Keratinocyte (primary cell): ENCODE measurements around the gene GNG13. TPM values are rescaled to one million over a fixed set of nuclear protein-coding genes. Genes with fewer than 3 reads are reported as not detected.

Experiments
- DNase-seq: peaks from one replicate; pipeline ENCODE4 v3.0.0-alpha.2; 2011; ENCODE audit warnings: low read depth, missing footprints, low spot score
- FAIRE-seq: peaks from 2 replicates; lab custom pipeline; 2011; peaks lifted over from hg19 to GRCh38; lab: Jason Lieb, UNC
- H2AFZ ChIP-seq: 2 replicates; pipeline ENCODE4 v1.6.0; 2012; ENCODE audit warnings: low read length, control low read depth, inconsistent platforms; ENCODE audit not compliant: control insufficient read depth
- H3K27ac ChIP-seq: 2 replicates; pipeline ENCODE4 v1.5.1; 2011; ENCODE audit warnings: low read length; ENCODE audit not compliant: control insufficient read depth, insufficient read depth
- H3K27me3 ChIP-seq: 3 replicates; pipeline ENCODE4 v1.6.0; 2011; ENCODE audit warnings: low read length; ENCODE audit not compliant: control insufficient read depth, insufficient read depth; ENCODE audit errors: extremely low read depth
- H3K36me3 ChIP-seq, 2 experiments: 2 replicates in 1 of 2; 3 replicates in 1 of 2; pipeline ENCODE4 v1.5.1; 2011; ENCODE audit warnings: low read length in 2 of 2, mild to moderate bottlenecking in 1 of 2; ENCODE audit not compliant: control insufficient read depth in 2 of 2, insufficient read depth in 2 of 2; ENCODE audit errors: extremely low read depth in 1 of 2
- H3K4me1 ChIP-seq: 3 replicates; pipeline ENCODE4 v1.5.1; 2011; ENCODE audit warnings: low read length; ENCODE audit not compliant: control insufficient read depth, insufficient read depth; ENCODE audit errors: extremely low read depth
- H3K4me2 ChIP-seq: 3 replicates; pipeline ENCODE4 v1.6.0; 2011; ENCODE audit warnings: low read depth, low read length; ENCODE audit not compliant: control insufficient read depth, insufficient read depth; ENCODE audit errors: extremely low read depth
- H3K4me3 ChIP-seq, 3 experiments: fragments of 200-600 bp in 1 of 3; sonication (generic) in 1 of 3; 2 replicates in 2 of 3; 3 replicates in 1 of 3; pipeline ENCODE4 v1.5.1; 2011 to 2016; ENCODE audit warnings: low read length in 3 of 3, mild to moderate bottlenecking in 3 of 3, control low read depth in 2 of 3, inconsistent platforms in 1 of 3, low read depth in 1 of 3, mixed read lengths in 1 of 3, mixed run types in 1 of 3, moderate library complexity in 1 of 3; ENCODE audit not compliant: control insufficient read depth in 2 of 3, insufficient read depth in 2 of 3; ENCODE audit errors: extremely low read depth in 1 of 3
- H3K79me2 ChIP-seq: 2 replicates; pipeline ENCODE4 v1.6.0; 2012; ENCODE audit warnings: low read length; ENCODE audit not compliant: control insufficient read depth, insufficient read depth
- H3K9ac ChIP-seq: 3 replicates; pipeline ENCODE4 v1.6.0; 2011; ENCODE audit warnings: low read length; ENCODE audit not compliant: control insufficient read depth, insufficient read depth; ENCODE audit errors: extremely low read depth
- H3K9me1 ChIP-seq: 3 replicates; pipeline ENCODE4 v1.6.0; 2011; ENCODE audit warnings: low read length; ENCODE audit not compliant: control insufficient read depth, insufficient read depth; ENCODE audit errors: extremely low read depth
- H3K9me3 ChIP-seq: 2 replicates; pipeline ENCODE4 v1.5.1; 2012; ENCODE audit warnings: low read depth, low read length; ENCODE audit not compliant: control insufficient read depth
- H4K20me1 ChIP-seq: 3 replicates; pipeline ENCODE4 v1.6.0; 2011; ENCODE audit warnings: low read length; ENCODE audit not compliant: control insufficient read depth, insufficient read depth; ENCODE audit errors: extremely low read depth
- CTCF ChIP-seq, 3 experiments: IDR thresholded peaks in 1 of 3; conservative IDR thresholded peaks in 1 of 3; optimal IDR thresholded peaks in 1 of 3; 2 replicates in 2 of 3; 3 replicates in 1 of 3; pipeline versions ENCODE3 to v1.5.1; 2011; ENCODE audit warnings: low read length in 3 of 3, mild to moderate bottlenecking in 3 of 3, moderate library complexity in 2 of 3, control low read depth in 1 of 3, inconsistent platforms in 1 of 3; ENCODE audit not compliant: insufficient read depth in 2 of 3; ENCODE audit errors: extremely low read depth in 1 of 3
- EZH2 ChIP-seq: IDR thresholded peaks from one replicate; pipeline ENCODE4 v1.6.1; 2012; ENCODE audit warnings: inconsistent platforms, mild to moderate bottlenecking, low read length, moderate library complexity
- dilution Hi-C: fragments of 300-500 bp; cut with MboI; formaldehyde crosslinking; loops from one replicate; pipeline ENCODE4 v1.7.0; 2020; ENCODE audit warnings: low sequenced_read_pairs; ENCODE audit not compliant: extremely low pct_ligation_motif_present
- polyA plus RNA-seq, 5 experiments: library from polyadenylated mRNA; depleted of rRNA in 3 of 5; stranded (reverse) in 3 of 5; stranded (forward) in 1 of 5; unstranded in 1 of 5; fragments of >200 nt; gene quantifications; 1 replicate in 1 of 5; 2 replicates in 3 of 5; 3 replicates in 1 of 5; pipeline versions ENCODE4 v1.2.1 to v1.2.3, GENCODE V29; 2011 to 2012; ENCODE audit warnings: missing spikeins in 2 of 5, low read depth in 1 of 5, low replicate concordance in 1 of 5

Gene GNG13
- polyA plus RNA-seq, 1 donor (not counting 4 experiments of a cell fraction or from before 2014, with no cell fraction given): not detected

- Histone ChIP-seq H3K27me3 (peaks cover 24% of the 10 kb centered on the region), H3K4me2 (no peak overlapping the region), H3K9me3 (no peaks in the 10 kb centered on the region), H3K36me3 (no peaks in the 10 kb centered on the region), H3K9ac (no peak overlapping the region), H4K20me1 (no peaks in the 10 kb centered on the region), H2AFZ (no peak overlapping the region), H3K4me1 (no peaks in the 10 kb centered on the region), H3K79me2 (no peaks in the 10 kb centered on the region), H3K27ac (no peak overlapping the region), H3K4me3 (no peak overlapping the region), H3K9me1 (no peaks in the 10 kb centered on the region)
- TF ChIP-seq CTCF (optimal IDR thresholded peaks at IDR 0.05 in 1 of 3, IDR thresholded peaks at IDR 0.05 in 1 of 3, conservative IDR thresholded peaks at IDR 0.05 in 1 of 3; ENCODE audit: extremely low read depth in 1 of 3, insufficient read depth in 2 of 3, low read length in 3 of 3) (no peak), EZH2 (no peak)
- dilution Hi-C loops: no loop called here
- FAIRE-seq: peak; percentile 79
- DNase-seq: no peak
Measured at GRCh38 chr16:818592-818991, 18.1 kb upstream of the GNG13 start.

- Histone ChIP-seq H3K9me1 (no peaks in the 10 kb centered on the region), H3K4me2 (no peak overlapping the region), H3K4me1 (no peaks in the 10 kb centered on the region), H3K4me3 (no peak overlapping the region), H3K79me2 (no peaks in the 10 kb centered on the region), H3K9me3 (no peaks in the 10 kb centered on the region), H3K27ac (no peak overlapping the region), H3K36me3 (no peaks in the 10 kb centered on the region), H2AFZ (no peak overlapping the region), H3K27me3 (peaks cover 29% of the 10 kb centered on the region), H3K9ac (no peak overlapping the region), H4K20me1 (no peaks in the 10 kb centered on the region)
- dilution Hi-C loops: no loop called here
- FAIRE-seq (no peak), DNase-seq (no peak)
- TF ChIP-seq CTCF (optimal IDR thresholded peaks at IDR 0.05 in 1 of 3, IDR thresholded peaks at IDR 0.05 in 1 of 3, conservative IDR thresholded peaks at IDR 0.05 in 1 of 3; ENCODE audit: extremely low read depth in 1 of 3, insufficient read depth in 2 of 3, low read length in 3 of 3) (no peak), EZH2 (no peak)
Measured at GRCh38 chr16:818132-818531, 17.6 kb upstream of the GNG13 start.
